K562 (cell line): ENCODE results near the gene ARIH1. TPM values are rescaled to one million over a fixed set of nuclear protein-coding genes. Genes with fewer than 3 reads are reported as not detected.
A peak's percentile ranks its signal among the peaks of the same experiment; 100 is the strongest.

Source experiments
- AFF4 ChIP-seq: sonication (generic); formaldehyde crosslinking; IDR thresholded peaks from 2 replicates; pipeline ENCODE4 v1.8.0; 2023; ENCODE audit warnings: mild to moderate bottlenecking, missing genetic modification reagents
- ARHGAP35 ChIP-seq: fragments of 450-650 bp; IDR thresholded peaks from 2 replicates; pipeline ENCODE4 v1.6.1; 2018; ENCODE audit not compliant: partially characterized antibody
- E2F3 ChIP-seq: fragments of 250-450 bp; sonication (Bioruptor Pico); IDR thresholded peaks from 2 replicates; pipeline ENCODE4 v1.4.0; 2020; ENCODE audit warnings: mild to moderate bottlenecking
- EHMT2 ChIP-seq: fragments of 450-650 bp; IDR thresholded peaks from 2 replicates; pipeline ENCODE4 v1.6.1; 2018; ENCODE audit warnings: antibody characterized with exemption
- ETV5 ChIP-seq: sonication (generic); formaldehyde crosslinking; IDR thresholded peaks from 2 replicates; pipeline ENCODE4 v1.4.0; 2020; ENCODE audit warnings: low read depth, mild to moderate bottlenecking, missing genetic modification reagents
- HDAC1 ChIP-seq, 2 experiments: fragments of 450-650 bp; IDR thresholded peaks; 2 replicates each; pipeline ENCODE4 v1.6.1; 2016 to 2017; ENCODE audit warnings: inconsistent platforms in 1 of 2, mild to moderate bottlenecking in 1 of 2, moderate library complexity in 1 of 2
- HDAC2 ChIP-seq: fragments of 450-650 bp; IDR thresholded peaks from 2 replicates; pipeline ENCODE4 v1.6.1; 2016; ENCODE audit warnings: mild to moderate bottlenecking
- HDGF ChIP-seq: fragments of 450-650 bp; IDR thresholded peaks from 2 replicates; pipeline ENCODE4 v1.6.1; 2016
- HNRNPUL1 ChIP-seq: fragments of 200-400 bp; formaldehyde crosslinking; IDR thresholded peaks from 2 replicates; pipeline ENCODE4 v1.6.1; 2017; ENCODE audit warnings: low read length
- KDM1A ChIP-seq, 2 experiments: fragments of 450-650 bp; IDR thresholded peaks; 2 replicates each; pipeline ENCODE4 v1.6.1; 2016; ENCODE audit warnings: mild to moderate bottlenecking in 2 of 2
- LARP7 ChIP-seq: fragments of 450-650 bp; IDR thresholded peaks from 2 replicates; pipeline ENCODE4 v1.6.1; 2016
- NCOA1 ChIP-seq: fragments of 450-650 bp; IDR thresholded peaks from 2 replicates; pipeline ENCODE4 v1.6.1; 2016; ENCODE audit warnings: low read depth
- NRF1 ChIP-seq, 2 experiments: fragments of 450-650 bp; IDR thresholded peaks in 1 of 2; conservative IDR thresholded peaks in 1 of 2; 2 replicates each; pipeline ENCODE4 v1.6.1; 2014; ENCODE audit warnings: mild to moderate bottlenecking in 2 of 2
- PHB2 ChIP-seq: fragments of 450-650 bp; IDR thresholded peaks from 2 replicates; pipeline ENCODE4 v1.6.1; 2017; ENCODE audit warnings: low read depth
- PHF21A ChIP-seq: fragments of 450-650 bp; IDR thresholded peaks from 2 replicates; pipeline ENCODE4 v1.6.1; 2017; ENCODE audit warnings: low read depth, borderline replicate concordance
- PYGO2 ChIP-seq: fragments of 450-650 bp; IDR thresholded peaks from 2 replicates; pipeline ENCODE4 v1.6.1; 2016; ENCODE audit warnings: mild to moderate bottlenecking, missing genetic modification characterization, moderate library complexity, missing compliant biosample characterization
- RCOR1 ChIP-seq, 2 experiments: IDR thresholded peaks; 2 replicates each; pipeline ENCODE4 v1.6.1; 2012; ENCODE audit warnings: low read depth in 2 of 2, low read length in 2 of 2, borderline replicate concordance in 1 of 2, improper control_type of control experiment in 1 of 2
- SP2 ChIP-seq: IDR thresholded peaks from 2 replicates; pipeline ENCODE4 v1.6.1; 2011; ENCODE audit warnings: mild to moderate bottlenecking, low read depth, low read length, moderate library complexity; ENCODE audit not compliant: poor library complexity, severe bottlenecking; ENCODE audit errors: extremely low read depth
- SRF ChIP-seq, 2 experiments: fragments of 250-450, 450-650 bp in 1 of 2; sonication (Bioruptor Pico) in 1 of 2; sonication (generic) in 1 of 2; formaldehyde crosslinking; IDR thresholded peaks; 2 replicates each; pipeline versions ENCODE4 v1.5.0 to v1.5.1; 2020 to 2022; ENCODE audit warnings: mild to moderate bottlenecking in 1 of 2, missing genetic modification reagents in 1 of 2
- TRIM24 ChIP-seq, 2 experiments: fragments of 450-650 bp; IDR thresholded peaks; 2 replicates each; pipeline ENCODE4 v1.6.1; 2016
- ZNF124 ChIP-seq: sonication (generic); formaldehyde crosslinking; IDR thresholded peaks from 2 replicates; pipeline ENCODE4 v1.8.1; 2022; ENCODE audit warnings: missing genetic modification reagents
- ZNF445 ChIP-seq: fragments of 250-450 bp; sonication (Bioruptor Pico); IDR thresholded peaks from 2 replicates; pipeline ENCODE4 v1.4.0; 2020; ENCODE audit warnings: low read depth, mild to moderate bottlenecking, moderate library complexity
- ZNF766 ChIP-seq: fragments of 200-800 bp; sonication (Bioruptor generic); conservative IDR thresholded peaks from 2 replicates; pipeline ENCODE4 v1.6.1; 2016; ENCODE audit warnings: missing genetic modification characterization, missing compliant biosample characterization
- polyA plus RNA-seq, 8 experiments: library from polyadenylated mRNA; depleted of rRNA in 4 of 8; stranded (reverse) in 5 of 8; unstranded in 3 of 8; fragments of >200 nt; fragmentation: Nextera tagmentation in 2 of 8; fragmentation: Illumina TruSeq in 1 of 8; extraction: Ambion mirVana in 2 of 8; extraction: Trizol in 1 of 8; gene quantifications; 2 replicates each; pipeline versions ENCODE4 v1.2.1 to v1.2.3, GENCODE V29; 2011 to 2014; ENCODE audit warnings: inconsistent platforms in 1 of 8, missing spikeins in 1 of 8
- total RNA-seq, 7 experiments: library from RNA; depleted of rRNA in 6 of 7; stranded (reverse); fragments of >200 nt in 6 of 7; fragmentation: Illumina TruSeq in 2 of 7; extraction: Trizol in 2 of 7; gene quantifications; 2 replicates each; pipeline versions ENCODE4 v1.2.1 to v1.2.3, GENCODE V29; 2011 to 2021; ENCODE audit warnings: low replicate concordance in 1 of 7
- TF ChIP-seq, protein P1 (sequence below): sonication (generic); formaldehyde crosslinking; IDR thresholded peaks from 2 replicates; pipeline ENCODE4 v1.8.0; 2022; ENCODE audit warnings: mild to moderate bottlenecking, missing genetic modification reagents, borderline replicate concordance
- TF ChIP-seq, protein P2 (sequence below): sonication (generic); formaldehyde crosslinking; IDR thresholded peaks from 2 replicates; pipeline ENCODE4 v1.9.0; 2022; ENCODE audit warnings: mild to moderate bottlenecking, missing genetic modification reagents

Gene ARIH1
- total and polyA plus RNA-seq, 9 of the 15 experiments (the other 6 are each of a cell fraction or from before 2014, with no cell fraction given), result 17.7 to 125 (median 31.4) TPM

DNA sequence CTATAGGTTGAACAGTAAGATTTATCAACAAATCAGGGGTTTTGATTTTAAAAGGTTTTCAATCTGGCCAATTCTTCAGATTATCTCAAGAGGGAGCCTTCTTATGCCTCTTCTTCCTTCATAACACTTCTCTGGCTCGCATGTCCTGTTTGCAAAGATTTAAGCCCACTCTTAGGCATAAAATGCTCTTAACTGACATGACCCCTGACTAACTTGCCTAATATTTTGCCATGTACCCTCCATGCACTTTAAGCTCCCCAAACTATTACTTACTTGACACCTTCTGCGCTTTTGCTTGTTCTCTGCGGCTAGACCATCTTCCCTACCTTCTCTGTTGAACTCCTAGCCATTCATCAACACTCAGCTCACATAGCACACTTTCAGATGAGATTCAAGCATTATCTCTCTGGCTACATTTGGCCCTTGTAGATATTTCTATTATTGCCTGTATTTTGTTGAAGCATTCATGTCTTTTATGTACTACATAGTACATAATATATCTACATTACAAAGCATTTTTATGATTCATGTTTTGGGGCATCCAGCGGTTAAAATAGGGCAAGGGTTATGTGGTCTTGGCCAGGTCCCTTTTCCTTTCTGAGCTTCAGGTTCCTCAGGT lies 1.0 kb upstream of the ARIH1 start (continued):
- peak; percentile 71 for TF ChIP-seq ARHGAP35
- 0 out of 2 replicates have a peak, but pooled peaks have one; percentile 10 for TF ChIP-seq ZNF766
- TF ChIP-seq PHB2, result no peak
- no peak for TF ChIP-seq TRIM24 (IDR thresholded peaks at IDR 0.05)
- no peak for TF ChIP-seq AFF4 (CRISPR knock-in tag)
- peak; percentile 72; the same call in 1 of the 2 replicates for TF ChIP-seq HDGF
- TF ChIP-seq E2F3, result no peak
- TF ChIP-seq EHMT2, result 0 out of 2 replicates have a peak, but pooled peaks have one; percentile 21
- TF ChIP-seq KDM1A (IDR thresholded peaks at IDR 0.05), result peak; percentile 97 to 98
- peak; percentile 39; the same call in 1 of the 2 replicates for TF ChIP-seq PHF21A
- TF ChIP-seq, protein P1, sequence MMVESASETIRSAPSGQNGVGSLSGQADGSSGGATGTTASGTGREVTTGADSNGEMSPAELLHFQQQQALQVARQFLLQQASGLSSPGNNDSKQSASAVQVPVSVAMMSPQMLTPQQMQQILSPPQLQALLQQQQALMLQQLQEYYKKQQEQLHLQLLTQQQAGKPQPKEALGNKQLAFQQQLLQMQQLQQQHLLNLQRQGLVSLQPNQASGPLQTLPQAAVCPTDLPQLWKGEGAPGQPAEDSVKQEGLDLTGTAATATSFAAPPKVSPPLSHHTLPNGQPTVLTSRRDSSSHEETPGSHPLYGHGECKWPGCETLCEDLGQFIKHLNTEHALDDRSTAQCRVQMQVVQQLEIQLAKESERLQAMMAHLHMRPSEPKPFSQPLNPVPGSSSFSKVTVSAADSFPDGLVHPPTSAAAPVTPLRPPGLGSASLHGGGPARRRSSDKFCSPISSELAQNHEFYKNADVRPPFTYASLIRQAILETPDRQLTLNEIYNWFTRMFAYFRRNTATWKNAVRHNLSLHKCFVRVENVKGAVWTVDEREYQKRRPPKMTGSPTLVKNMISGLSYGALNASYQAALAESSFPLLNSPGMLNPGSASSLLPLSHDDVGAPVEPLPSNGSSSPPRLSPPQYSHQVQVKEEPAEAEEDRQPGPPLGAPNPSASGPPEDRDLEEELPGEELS (CRISPR knock-in tag), result no peak
- TF ChIP-seq HDAC1 (IDR thresholded peaks at IDR 0.05), result peak in 1 of 2 experiments; percentile 85; a peak in 2 of 4 replicates
- no peak for TF ChIP-seq NCOA1
- TF ChIP-seq HNRNPUL1, result no peak
- no peak for TF ChIP-seq PYGO2 (tag)
- TF ChIP-seq ZNF445 (CRISPR knock-in tag), result no peak
- TF ChIP-seq ZNF124 (CRISPR knock-in tag), result no peak
- no peak for TF ChIP-seq SRF (CRISPR knock-in tag; IDR thresholded peaks at IDR 0.05)
- no peak for TF ChIP-seq SP2
- TF ChIP-seq ETV5 (CRISPR knock-in tag), result no peak
- TF ChIP-seq HDAC2, result peak; percentile 76
- 0 out of 2 replicates have a peak, but pooled peaks have one; percentile 42 for TF ChIP-seq LARP7
- no peak for TF ChIP-seq NRF1 (conservative IDR thresholded peaks at IDR 0.05 in 1 of 2, IDR thresholded peaks at IDR 0.05 in 1 of 2)
- TF ChIP-seq, protein P2, sequence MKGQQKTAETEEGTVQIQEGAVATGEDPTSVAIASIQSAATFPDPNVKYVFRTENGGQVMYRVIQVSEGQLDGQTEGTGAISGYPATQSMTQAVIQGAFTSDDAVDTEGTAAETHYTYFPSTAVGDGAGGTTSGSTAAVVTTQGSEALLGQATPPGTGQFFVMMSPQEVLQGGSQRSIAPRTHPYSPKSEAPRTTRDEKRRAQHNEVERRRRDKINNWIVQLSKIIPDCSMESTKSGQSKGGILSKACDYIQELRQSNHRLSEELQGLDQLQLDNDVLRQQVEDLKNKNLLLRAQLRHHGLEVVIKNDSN, result no peak
- TF ChIP-seq RCOR1 (IDR thresholded peaks at IDR 0.05; ENCODE audit: borderline replicate concordance in 1 of 2, low read depth in 2 of 2, low read length in 2 of 2), result peak; percentile 70 to 73; a peak in 3 of 4 replicates
